NT2/D1 (cell line): ENCODE results near the gene PFDN1.

Source experiments
- YY1 ChIP-seq: IDR thresholded peaks from 2 replicates; pipeline ENCODE4 v1.6.1; 2011; ENCODE audit not compliant: insufficient read length, insufficient read depth
- ZNF274 ChIP-seq: IDR thresholded peaks from 2 replicates; pipeline ENCODE4 v1.6.1; 2011; ENCODE audit warnings: mild to moderate bottlenecking, low read depth, low read length

- no peak for TF ChIP-seq ZNF274
- TF ChIP-seq YY1, result no peak
Observed at GRCh38 chr5:140238756-140239155, 64.1 kb downstream of the PFDN1 start.
